HFFc6 (cell line): ENCODE data around the gene FURIN. TPM values are rescaled to one million over a fixed set of nuclear protein-coding genes. Genes with fewer than 3 reads are reported as not detected.

Experiments used
- DNase-seq: peaks from one replicate; pipeline ENCODE4 v3.0.0-alpha.2; 2018
- H3K27ac Mint-ChIP-seq: 2 replicates; pipeline ENCODE4 v1.8.0; 2020; ENCODE audit warnings: mild to moderate bottlenecking, mixed read lengths
- H3K27me3 Mint-ChIP-seq: 2 replicates; pipeline ENCODE4 v1.8.0; 2021; ENCODE audit warnings: mild to moderate bottlenecking, moderate library complexity, mixed read lengths; ENCODE audit not compliant: insufficient read depth
- H3K36me3 Mint-ChIP-seq: 2 replicates; pipeline ENCODE4 v1.8.0; 2021; ENCODE audit warnings: low read depth, mixed read lengths
- H3K4me1 Mint-ChIP-seq: 2 replicates; pipeline ENCODE4 v1.8.0; 2020; ENCODE audit warnings: low read depth, mixed read lengths
- H3K4me3 Mint-ChIP-seq: 2 replicates; pipeline ENCODE4 v1.8.0; 2020; ENCODE audit warnings: mild to moderate bottlenecking, moderate library complexity, mixed read lengths
- H3K9me3 Mint-ChIP-seq: 2 replicates; pipeline ENCODE4 v1.8.0; 2020; ENCODE audit warnings: mild to moderate bottlenecking, mixed read lengths
- CTCF ChIP-seq: fragments of 200-600 bp; sonication (generic); IDR thresholded peaks from 2 replicates; pipeline ENCODE4 v1.5.0; 2021; ENCODE audit warnings: antibody characterized with exemption, mild to moderate bottlenecking
- total RNA-seq, 6 experiments: library from RNA; stranded (reverse); fragmentation: NEBNext Ultra II Directional; extraction: Animal tissue kit (Norgen Biotek cat#: 25700); gene quantifications; 2 replicates in 1 of 6; 3 replicates in 5 of 6; pipeline ENCODE4 v1.2.3, GENCODE V29; 2021

FURIN gene
- total RNA-seq, 6 experiments from 2014 or later = 68.9 to 79.4 (median 74.6) TPM

GRCh38 chr15:90890839-90891238, 22.5 kb downstream of the FURIN start:
- TF ChIP-seq CTCF = no peak
- Mint-ChIP-seq H3K27ac (no peak overlapping the region), H3K27me3 (peaks cover 2% of the 10 kb centered on the region), H3K36me3 (no peaks in the 10 kb centered on the region), H3K4me3 (no peak overlapping the region), H3K9me3 (no peaks in the 10 kb centered on the region), H3K4me1 (peaks cover 7% of the 10 kb centered on the region; the same call in 1 of the 2 replicates)
- DNase-seq = no peak

GRCh38 chr15:90891346-90891949, 23.1 kb downstream of the FURIN start:
- no peaks in the 10 kb centered on the region for H3K36me3 Mint-ChIP-seq
- H3K27ac Mint-ChIP-seq = no peak overlapping the region
- H3K4me3 Mint-ChIP-seq = no peak overlapping the region
- peaks cover 2% of the 10 kb centered on the region for H3K27me3 Mint-ChIP-seq
- H3K9me3 Mint-ChIP-seq = no peaks in the 10 kb centered on the region
- TF ChIP-seq CTCF = no peak
- DNase-seq = no peak
- H3K4me1 Mint-ChIP-seq = peaks cover under 1% of the 10 kb centered on the region; the same call in 1 of the 2 replicates

DNA sequence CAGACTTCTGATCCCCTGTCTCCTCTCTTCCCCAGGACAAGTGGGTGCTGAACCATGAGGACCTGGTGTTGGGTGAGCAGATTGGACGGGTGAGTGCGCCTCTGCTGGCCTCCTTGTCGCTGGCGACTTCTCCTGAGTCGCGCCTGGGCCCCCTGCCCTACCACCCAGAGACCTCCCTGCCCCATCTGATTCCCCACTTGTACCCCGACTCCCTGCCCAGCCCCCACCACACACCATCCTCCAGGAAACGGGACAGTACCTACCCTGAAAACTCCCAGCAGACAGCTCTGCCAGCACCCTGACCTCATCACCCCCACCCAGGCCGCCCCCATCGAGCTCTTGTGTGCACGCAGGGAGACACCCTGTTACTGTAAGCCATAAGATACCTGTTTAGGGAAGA, 23.6 kb downstream of the FURIN start:
- no peak for DNase-seq
- Mint-ChIP-seq H3K9me3 (no peaks in the 10 kb centered on the region), H3K4me3 (no peak overlapping the region), H3K27me3 (peaks cover 2% of the 10 kb centered on the region), H3K27ac (no peak overlapping the region), H3K36me3 (no peaks in the 10 kb centered on the region), H3K4me1 (no peaks in the 10 kb centered on the region)
- no peak for TF ChIP-seq CTCF

GRCh38 chr15:90892498-90893174, 24.2 kb downstream of the FURIN start:
- H3K4me1 Mint-ChIP-seq = no peaks in the 10 kb centered on the region
- H3K27me3 Mint-ChIP-seq = peaks cover 2% of the 10 kb centered on the region
- H3K36me3 Mint-ChIP-seq = no peaks in the 10 kb centered on the region
- H3K9me3 Mint-ChIP-seq = no peaks in the 10 kb centered on the region
- TF ChIP-seq CTCF = no peak
- H3K4me3 Mint-ChIP-seq = no peak overlapping the region
- H3K27ac Mint-ChIP-seq = no peak overlapping the region
- DNase-seq = no peak

GRCh38 chr15:90893175-90894090, 25.0 kb downstream of the FURIN start:
- no peaks in the 10 kb centered on the region for H3K36me3 Mint-ChIP-seq
- H3K27me3 Mint-ChIP-seq = peaks cover 2% of the 10 kb centered on the region
- no peak overlapping the region for H3K4me3 Mint-ChIP-seq

More at GRCh38 chr15:90893175-90894090, 25.0 kb downstream of the FURIN start:
- H3K9me3 Mint-ChIP-seq = no peaks in the 10 kb centered on the region
- H3K27ac Mint-ChIP-seq = no peak overlapping the region
- peak; percentile 52 for TF ChIP-seq CTCF
- no peaks in the 10 kb centered on the region for H3K4me1 Mint-ChIP-seq
- no peak for DNase-seq
